ENCODE measurements around the gene EDC4.

DNA sequence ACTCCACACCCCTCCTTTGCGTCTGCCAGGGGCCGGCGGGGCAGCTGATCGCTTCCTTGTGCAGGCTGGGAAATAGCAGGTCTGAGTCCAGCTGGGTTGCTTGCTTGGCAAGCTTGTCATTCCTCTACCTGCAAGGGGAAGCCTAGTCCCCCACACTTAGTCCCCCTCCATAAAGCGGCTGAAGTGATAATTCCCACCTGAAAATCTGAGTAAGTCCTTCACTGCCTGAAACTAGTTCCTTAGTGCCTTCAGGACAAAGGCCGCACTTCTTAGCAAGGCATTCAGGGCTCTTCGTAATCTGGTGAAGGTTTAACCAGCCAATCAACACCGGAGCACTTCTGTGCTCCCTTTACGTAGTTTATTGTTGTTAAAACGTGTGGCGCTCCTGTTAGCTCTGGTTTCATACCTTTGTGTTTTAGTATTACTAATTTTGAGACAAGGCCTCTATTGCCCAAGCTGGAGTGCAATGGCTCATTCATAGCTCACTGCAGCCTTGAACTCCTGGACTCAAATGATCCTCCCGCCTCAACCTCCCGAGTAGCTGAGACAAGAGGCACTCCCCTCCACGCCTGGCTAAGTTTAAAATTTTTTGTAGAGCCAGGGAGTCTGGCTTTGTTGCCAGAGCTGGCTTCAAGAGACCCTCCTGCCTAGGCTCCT lies 21.0 kb downstream of the EDC4 start:
- TF ChIP-seq, protein P1, sequence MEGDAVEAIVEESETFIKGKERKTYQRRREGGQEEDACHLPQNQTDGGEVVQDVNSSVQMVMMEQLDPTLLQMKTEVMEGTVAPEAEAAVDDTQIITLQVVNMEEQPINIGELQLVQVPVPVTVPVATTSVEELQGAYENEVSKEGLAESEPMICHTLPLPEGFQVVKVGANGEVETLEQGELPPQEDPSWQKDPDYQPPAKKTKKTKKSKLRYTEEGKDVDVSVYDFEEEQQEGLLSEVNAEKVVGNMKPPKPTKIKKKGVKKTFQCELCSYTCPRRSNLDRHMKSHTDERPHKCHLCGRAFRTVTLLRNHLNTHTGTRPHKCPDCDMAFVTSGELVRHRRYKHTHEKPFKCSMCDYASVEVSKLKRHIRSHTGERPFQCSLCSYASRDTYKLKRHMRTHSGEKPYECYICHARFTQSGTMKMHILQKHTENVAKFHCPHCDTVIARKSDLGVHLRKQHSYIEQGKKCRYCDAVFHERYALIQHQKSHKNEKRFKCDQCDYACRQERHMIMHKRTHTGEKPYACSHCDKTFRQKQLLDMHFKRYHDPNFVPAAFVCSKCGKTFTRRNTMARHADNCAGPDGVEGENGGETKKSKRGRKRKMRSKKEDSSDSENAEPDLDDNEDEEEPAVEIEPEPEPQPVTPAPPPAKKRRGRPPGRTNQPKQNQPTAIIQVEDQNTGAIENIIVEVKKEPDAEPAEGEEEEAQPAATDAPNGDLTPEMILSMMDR (conservative IDR thresholded peaks at IDR 0.05) = no peak
- TF ChIP-seq ZFX (IDR thresholded peaks at IDR 0.05) = no peak

Data from C4-2B (cell line).